ENCODE data around the gene CDH22.

DNA sequence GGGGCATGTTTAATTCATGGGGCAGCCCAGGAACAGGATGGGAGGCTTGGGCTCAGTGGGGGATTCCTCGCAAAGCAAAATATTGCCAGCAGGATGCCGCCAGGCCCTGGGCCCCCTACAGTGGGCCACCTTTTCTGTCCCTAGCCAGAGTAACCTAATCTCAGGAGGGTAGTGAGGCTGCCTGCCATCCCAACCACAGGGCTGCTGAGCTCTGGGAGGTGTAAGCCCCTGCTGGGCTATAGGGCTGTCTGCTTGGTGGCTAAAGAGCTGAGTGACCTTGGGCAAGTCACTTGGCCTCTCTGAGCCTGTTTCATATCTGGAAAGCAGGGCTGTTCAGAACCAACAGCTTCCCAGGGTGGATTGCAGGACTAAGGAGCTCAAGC, 35.7 kb upstream of the CDH22 start:
- TF ChIP-seq POLR2AphosphoS5 (IDR thresholded peaks at IDR 0.05) = no peak
- TF ChIP-seq, protein P1, sequence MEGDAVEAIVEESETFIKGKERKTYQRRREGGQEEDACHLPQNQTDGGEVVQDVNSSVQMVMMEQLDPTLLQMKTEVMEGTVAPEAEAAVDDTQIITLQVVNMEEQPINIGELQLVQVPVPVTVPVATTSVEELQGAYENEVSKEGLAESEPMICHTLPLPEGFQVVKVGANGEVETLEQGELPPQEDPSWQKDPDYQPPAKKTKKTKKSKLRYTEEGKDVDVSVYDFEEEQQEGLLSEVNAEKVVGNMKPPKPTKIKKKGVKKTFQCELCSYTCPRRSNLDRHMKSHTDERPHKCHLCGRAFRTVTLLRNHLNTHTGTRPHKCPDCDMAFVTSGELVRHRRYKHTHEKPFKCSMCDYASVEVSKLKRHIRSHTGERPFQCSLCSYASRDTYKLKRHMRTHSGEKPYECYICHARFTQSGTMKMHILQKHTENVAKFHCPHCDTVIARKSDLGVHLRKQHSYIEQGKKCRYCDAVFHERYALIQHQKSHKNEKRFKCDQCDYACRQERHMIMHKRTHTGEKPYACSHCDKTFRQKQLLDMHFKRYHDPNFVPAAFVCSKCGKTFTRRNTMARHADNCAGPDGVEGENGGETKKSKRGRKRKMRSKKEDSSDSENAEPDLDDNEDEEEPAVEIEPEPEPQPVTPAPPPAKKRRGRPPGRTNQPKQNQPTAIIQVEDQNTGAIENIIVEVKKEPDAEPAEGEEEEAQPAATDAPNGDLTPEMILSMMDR (IDR thresholded peaks at IDR 0.05 in 8 of 11, conservative IDR thresholded peaks at IDR 0.05 in 3 of 11) = no peak
- TF ChIP-seq POLR2A (IDR thresholded peaks at IDR 0.05) = no peak

All from spleen (tissue), 7 donors.